GM19395 (cell line): Measurements from ENCODE around the gene POLR1A.

ENCODE experiments used
- ATAC-seq: cut with Tn5 transposase; IDR thresholded peaks from one replicate; pipeline ENCODE4 v1.9.1; 2021; ENCODE audit warnings: mild to moderate bottlenecking, moderate library complexity; ENCODE audit not compliant: unreplicated experiment

Gene POLR1A

DNA sequence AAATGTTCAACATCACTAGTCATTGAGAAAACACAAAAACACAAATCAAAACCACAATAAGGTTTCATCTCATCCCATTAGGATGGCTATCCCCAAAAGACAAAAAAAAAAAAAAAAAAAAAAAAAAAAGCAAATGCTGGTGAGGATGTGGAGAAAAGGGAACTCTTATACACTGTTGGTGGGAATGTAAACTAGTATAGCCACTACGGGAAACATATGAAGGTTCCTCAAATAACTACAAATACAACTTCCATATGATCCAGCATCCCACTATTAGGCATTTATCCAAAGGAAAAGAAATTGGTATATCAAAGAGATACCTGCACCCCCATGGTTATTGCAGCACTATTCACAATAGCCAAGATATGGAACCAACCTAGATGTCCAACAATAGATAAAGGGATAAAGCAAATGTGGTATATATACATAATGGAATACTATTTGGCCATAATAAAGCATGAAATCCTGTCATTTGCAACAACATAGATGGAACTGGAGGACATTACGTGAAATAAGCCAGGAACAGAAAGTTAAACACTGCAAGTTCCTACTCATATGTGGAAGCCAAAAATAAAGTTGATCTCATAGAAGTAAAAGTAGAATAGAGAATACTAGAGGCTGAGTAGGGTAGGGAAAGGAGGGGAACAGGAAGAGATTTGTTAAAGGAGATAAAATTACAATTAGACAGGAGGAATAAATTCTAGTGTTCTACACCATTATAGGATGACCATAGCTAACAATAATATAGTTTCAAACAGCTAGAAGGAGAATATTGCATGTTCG is 8.4 kb downstream of the POLR1A start:
- ATAC-seq, result no peak

DNA sequence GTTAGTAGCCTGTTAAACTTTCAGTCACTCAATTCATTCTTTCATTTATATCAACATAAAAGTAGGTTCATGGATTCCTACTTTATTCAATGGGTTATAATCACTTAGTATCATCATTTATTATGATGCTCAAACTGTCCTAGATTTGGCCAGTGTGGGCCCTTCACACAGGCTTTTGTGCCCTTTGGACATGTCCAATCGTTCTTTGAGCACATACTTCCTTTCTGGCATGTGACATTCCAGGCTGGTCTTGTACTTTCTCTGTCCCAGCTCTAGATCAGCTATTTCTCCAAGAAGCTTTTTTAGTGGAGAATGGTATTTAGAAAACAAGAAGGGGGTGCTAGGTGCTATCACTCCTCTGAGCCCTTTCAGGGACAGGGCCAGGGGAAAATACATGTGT is 11.5 kb downstream of the POLR1A start:
- no peak for ATAC-seq

DNA sequence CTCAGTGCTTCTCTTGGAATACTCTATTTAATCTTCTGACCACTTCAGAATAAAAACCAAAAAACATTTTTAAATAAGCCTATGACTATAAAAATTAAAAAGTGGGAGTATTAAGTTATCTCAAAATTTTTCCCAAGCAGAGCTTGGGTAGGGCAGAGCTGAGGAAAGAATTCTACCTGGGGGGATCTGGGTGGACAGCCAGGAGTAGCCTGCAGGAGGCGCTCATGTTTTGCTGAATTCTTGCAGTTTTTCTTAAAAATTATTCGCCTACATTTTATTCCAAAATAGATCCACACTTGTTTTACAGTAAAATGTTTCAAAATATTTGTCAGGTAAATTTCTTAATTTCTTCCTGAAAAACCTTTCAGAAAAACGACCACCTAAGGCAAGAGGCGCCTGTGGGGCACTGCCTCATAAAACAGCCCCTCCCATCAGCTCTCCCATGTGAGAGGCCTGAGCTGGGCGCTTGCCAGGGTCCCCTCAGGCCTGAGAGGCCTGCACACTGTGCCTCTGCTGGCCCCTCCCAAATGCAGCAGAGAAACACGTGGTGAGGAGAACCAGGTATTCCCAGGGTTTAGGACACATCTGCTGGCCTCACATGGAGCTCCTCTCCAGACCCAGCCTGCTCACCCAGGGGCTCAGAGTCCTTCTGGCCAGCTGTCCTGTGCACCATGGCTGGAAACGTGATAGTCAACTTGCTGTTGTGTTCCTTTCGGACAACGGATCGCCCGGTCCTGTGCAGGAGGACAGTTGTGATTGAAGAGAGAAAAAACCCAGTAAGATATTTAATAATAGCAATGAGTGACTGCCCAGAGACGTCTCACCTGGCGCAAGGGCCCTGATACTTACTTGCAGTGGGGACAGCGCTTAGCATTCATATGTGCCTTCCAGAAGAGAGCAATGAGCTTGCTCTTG is 17.5 kb downstream of the POLR1A start:
- ATAC-seq, result no peak

DNA sequence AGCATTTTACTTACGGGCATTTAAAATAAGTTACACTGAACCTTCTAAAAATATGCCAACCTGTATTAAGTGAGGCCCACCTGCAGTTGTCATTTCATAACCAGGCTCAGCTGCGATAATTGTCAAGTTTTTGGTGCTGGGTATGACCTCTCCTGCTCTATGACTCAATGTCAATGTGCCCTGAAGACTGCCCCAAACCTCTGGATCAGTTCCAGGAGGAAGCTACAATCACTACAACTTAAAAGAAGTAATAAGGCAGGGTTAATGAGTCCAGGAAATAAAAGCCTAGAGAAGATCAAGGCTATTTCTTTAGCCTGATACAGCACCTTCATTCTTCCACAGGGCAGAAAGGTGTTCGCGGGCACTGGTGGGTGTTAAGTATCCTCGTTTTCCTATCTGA is 22.9 kb downstream of the POLR1A start:
- no peak for ATAC-seq

GRCh38 chr2:86081724-86082123 is 24.0 kb downstream of the POLR1A start:
- no peak for ATAC-seq

DNA sequence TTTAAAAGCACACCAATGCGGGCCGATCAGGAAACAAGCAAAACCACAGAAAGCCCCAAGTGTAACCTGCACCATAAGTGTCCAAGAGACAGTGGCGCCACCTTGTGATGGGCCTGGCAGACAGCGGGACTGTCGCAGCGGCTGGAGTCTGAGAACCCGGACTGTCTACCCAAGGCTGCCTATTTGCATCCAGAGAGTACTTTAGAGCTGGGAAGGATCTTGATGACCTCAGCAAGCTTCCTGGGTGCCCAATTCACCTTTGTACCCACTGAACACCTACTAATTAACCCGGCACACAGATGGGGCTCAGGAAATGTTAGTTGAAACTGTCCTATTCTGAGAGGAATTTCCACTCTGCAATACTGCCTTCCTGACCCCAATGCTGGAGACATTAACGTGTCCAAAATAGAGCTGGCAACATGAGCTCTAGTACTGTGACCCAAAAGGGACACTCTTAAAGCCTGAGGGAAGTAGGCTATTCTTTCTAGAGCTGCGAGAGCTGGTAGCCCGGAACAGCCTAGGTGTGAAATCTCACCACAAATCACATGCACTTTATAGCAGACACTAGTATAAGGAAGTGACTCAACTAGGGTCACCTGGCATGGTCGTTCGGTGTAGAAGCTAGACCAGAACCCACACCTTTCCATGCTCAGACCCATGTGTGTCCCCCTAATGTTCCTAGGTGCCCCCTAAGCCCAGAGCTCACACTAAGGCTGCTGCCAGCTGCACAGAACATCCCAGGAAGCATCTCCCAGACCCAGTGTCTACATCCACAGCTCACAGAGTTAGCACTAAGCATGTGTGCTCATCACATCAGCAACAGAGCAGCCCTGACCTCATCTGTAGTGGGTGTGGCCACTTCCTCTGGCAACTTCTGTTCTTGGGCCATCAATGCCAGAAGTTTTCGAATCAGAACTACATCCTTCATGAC is 25.4 kb downstream of the POLR1A start:
- peak; percentile 90 for ATAC-seq

DNA sequence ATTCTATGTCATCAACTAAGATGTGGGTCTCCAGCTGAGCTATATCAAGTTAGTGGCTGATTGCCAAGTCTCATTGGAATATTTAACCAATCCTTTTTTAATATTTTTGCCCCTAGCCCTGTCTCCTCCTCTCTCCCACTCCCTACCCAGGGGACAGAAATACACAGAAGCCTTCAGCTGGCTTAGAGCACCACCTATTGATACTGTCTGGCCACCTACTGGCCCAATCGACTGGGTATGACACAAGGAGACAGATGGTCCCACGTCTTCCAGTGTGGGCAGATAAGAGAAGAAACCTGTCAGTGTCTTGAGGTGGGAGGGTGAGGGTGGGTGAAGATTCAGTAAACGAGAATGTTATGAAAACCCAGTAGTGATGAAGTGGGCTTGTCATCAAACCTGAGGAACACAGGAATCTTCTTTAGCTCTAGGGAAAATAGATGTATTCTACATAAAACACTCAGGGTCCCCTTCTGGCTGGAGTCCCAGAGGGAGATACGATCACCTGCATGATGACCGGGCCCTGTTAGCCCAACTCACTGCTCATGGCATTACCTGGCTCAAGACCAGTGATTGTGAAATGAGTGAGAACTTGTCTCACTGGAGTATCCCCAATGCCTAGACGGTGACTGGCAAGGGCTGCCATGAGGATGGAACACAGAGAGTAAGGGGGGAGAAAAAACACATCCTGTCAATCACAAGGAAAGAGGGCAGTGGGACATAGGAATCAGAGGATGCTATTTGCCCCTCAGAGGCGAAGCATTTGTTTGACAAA is 26.7 kb downstream of the POLR1A start:
- no peak for ATAC-seq

- ATAC-seq, result no peak
Observed at GRCh38 chr2:86075886-86076285, 29.8 kb downstream of the POLR1A start.

GRCh38 chr2:86074811-86075210 is 30.9 kb downstream of the POLR1A start:
- no peak for ATAC-seq

DNA sequence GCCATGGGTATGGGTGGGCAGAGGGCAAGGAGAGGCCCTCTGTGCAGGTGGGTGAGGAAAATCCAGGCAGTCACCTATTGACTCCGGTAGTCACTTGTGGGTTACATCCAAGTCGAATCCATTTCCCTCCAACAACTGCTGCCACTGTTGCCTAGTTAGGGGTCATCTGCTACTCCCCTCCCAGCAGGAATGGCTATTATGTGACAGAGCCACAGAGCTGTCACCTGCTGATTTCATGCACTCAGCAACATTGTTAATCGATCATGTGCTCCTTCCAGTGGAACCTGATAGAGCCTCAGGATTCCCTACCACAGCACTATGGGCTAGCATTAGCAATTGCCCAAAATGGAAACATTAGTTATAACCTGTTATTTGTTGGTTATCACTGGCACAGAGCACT is 31.4 kb downstream of the POLR1A start:
- ATAC-seq, result no peak

GRCh38 chr2:86073225-86073624 is 32.5 kb downstream of the POLR1A start:
- ATAC-seq, result no peak

- peak; percentile 75 for ATAC-seq
Observed at GRCh38 chr2:86072271-86072858, 33.3 kb downstream of the POLR1A start.

GRCh38 chr2:86070868-86071267 is 34.8 kb downstream of the POLR1A start:
- ATAC-seq, result no peak

GRCh38 chr2:86069783-86070339 is 35.8 kb downstream of the POLR1A start:
- no peak for ATAC-seq

- no peak for ATAC-seq
Observed at GRCh38 chr2:86069091-86069685, 36.5 kb downstream of the POLR1A start.

GRCh38 chr2:86068648-86069047 is 37.0 kb downstream of the POLR1A start:
- ATAC-seq, result no peak

DNA sequence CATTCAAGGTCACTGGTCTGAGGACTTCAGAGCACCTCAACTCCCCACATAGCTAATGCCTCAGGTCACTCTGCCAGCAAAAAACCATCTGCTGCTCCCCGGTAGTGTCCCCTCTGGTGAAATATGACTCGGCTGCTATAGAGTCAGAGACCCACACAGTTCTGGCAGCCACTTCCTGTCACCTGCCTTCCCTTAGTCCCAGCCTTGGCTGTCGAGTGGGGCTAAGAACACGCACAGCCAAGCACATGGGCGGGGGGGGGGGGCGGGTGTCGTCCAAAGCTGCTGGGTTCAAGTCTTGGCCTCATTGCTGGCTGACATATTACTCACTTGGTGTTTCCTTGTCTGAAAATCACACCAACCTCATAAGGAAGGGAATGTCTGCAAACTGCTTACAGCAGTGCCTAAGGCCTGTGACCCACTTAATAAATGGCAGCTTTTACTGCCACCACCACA is 37.5 kb downstream of the POLR1A start:
- no peak for ATAC-seq

GRCh38 chr2:86066915-86067314 is 38.8 kb downstream of the POLR1A start:
- ATAC-seq, result no peak

DNA sequence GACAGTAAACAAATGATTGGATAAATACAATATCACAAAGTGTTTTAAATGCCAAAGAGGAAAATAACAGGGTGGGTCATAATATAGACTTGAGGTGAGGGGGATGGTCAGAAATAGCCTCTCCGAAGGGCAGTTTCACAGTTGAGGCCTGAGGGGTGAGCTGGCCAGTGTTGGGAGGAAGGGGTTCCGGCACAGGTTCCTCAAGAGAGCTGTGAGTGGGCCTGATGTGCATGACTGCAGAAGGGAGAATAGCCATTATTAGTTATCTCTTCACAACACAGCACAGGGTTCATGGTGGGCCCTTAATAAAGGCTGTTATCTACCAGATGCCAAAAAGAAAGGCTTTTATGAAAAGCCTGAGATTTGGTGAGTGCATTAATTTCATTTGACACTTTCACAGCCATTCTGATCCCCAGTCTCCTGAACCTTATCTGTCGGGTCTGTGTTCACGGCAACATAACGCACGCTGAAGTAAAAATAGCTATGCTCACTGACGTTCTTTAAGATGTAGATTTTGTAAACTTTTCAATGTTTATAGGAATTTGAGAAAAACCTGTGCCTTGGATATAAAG is 39.6 kb downstream of the POLR1A start:
- ATAC-seq, result no peak
